Measurements from ENCODE around the gene NIPBL.

The NIPBL gene

GRCh38 chr5:36953043-36953442 lies 76.5 kb downstream of the NIPBL start:
- TF ChIP-seq CTCF (IDR thresholded peaks at IDR 0.05; ENCODE audit: low read depth, low read length), result no peak
- H3K4me1 ChIP-seq, result no peaks in the 10 kb centered on the region; the same call in 1 of the 2 replicates
- H3K9me3 ChIP-seq, result no peaks in the 10 kb centered on the region
- no peak for DNase-seq
- H3K27me3 ChIP-seq, result no peaks in the 10 kb centered on the region
- H3K4me3 ChIP-seq (ENCODE audit: low read depth, low read length), result no peak overlapping the region
- peaks cover 15% of the 10 kb centered on the region for H3K36me3 ChIP-seq

- no peaks in the 10 kb centered on the region for H3K9me3 ChIP-seq
- no peaks in the 10 kb centered on the region for H3K27me3 ChIP-seq
- no peak overlapping the region for H3K4me3 ChIP-seq (ENCODE audit: low read depth, low read length)
- no peak for TF ChIP-seq CTCF (IDR thresholded peaks at IDR 0.05; ENCODE audit: low read depth, low read length)
- peaks cover 24% of the 10 kb centered on the region for H3K36me3 ChIP-seq
- H3K4me1 ChIP-seq, result no peaks in the 10 kb centered on the region
- DNase-seq, result no peak
Measured at GRCh38 chr5:36957953-36958537, 81.5 kb downstream of the NIPBL start.

- no peaks in the 10 kb centered on the region for H3K27me3 ChIP-seq
- DNase-seq, result peak; percentile 18
- peaks cover 24% of the 10 kb centered on the region for H3K36me3 ChIP-seq
- no peak overlapping the region for H3K4me3 ChIP-seq (ENCODE audit: low read depth, low read length)
- no peaks in the 10 kb centered on the region for H3K9me3 ChIP-seq
- no peak for TF ChIP-seq CTCF (IDR thresholded peaks at IDR 0.05; ENCODE audit: low read depth, low read length)
- H3K4me1 ChIP-seq, result no peaks in the 10 kb centered on the region
Measured at GRCh38 chr5:36958612-36959011, 82.0 kb downstream of the NIPBL start.

GRCh38 chr5:36965179-36965578 lies 88.6 kb downstream of the NIPBL start:
- Histone ChIP-seq H3K9me3 (no peaks in the 10 kb centered on the region), H3K27me3 (no peaks in the 10 kb centered on the region), H3K4me1 (no peaks in the 10 kb centered on the region), H3K36me3 (peaks cover 28% of the 10 kb centered on the region), H3K4me3 (ENCODE audit: low read depth, low read length) (no peak overlapping the region)
- no peak for TF ChIP-seq CTCF (IDR thresholded peaks at IDR 0.05; ENCODE audit: low read depth, low read length)
- no peak for DNase-seq

GRCh38 chr5:36969700-36970395 lies 93.3 kb downstream of the NIPBL start:
- no peak for DNase-seq
- peaks cover 27% of the 10 kb centered on the region for H3K36me3 ChIP-seq
- no peaks in the 10 kb centered on the region for H3K27me3 ChIP-seq
- no peaks in the 10 kb centered on the region for H3K4me1 ChIP-seq
- H3K4me3 ChIP-seq (ENCODE audit: low read depth, low read length), result no peak overlapping the region
- no peak for TF ChIP-seq CTCF (IDR thresholded peaks at IDR 0.05; ENCODE audit: low read depth, low read length)
- no peaks in the 10 kb centered on the region for H3K9me3 ChIP-seq

- no peak for TF ChIP-seq CTCF (IDR thresholded peaks at IDR 0.05; ENCODE audit: low read depth, low read length)
- H3K4me3 ChIP-seq (ENCODE audit: low read depth, low read length), result no peak overlapping the region
- H3K36me3 ChIP-seq, result peaks cover 16% of the 10 kb centered on the region
- DNase-seq, result no peak
- H3K27me3 ChIP-seq, result no peaks in the 10 kb centered on the region
- no peaks in the 10 kb centered on the region for H3K9me3 ChIP-seq
- no peaks in the 10 kb centered on the region for H3K4me1 ChIP-seq
Measured at GRCh38 chr5:36978196-36978595, 101.6 kb downstream of the NIPBL start.

All from BE2C (cell line).